Loucy (cell line): ENCODE results near the gene RAB44.
"Not testable (repeated sequence)": the region's sequence is repeated elsewhere in the genome, so short reads cannot be mapped to it uniquely, and the experiment has no call there.

ENCODE experiments used
- H2AFZ ChIP-seq: fragments of 200-600 bp; sonication (generic); 2 replicates; pipeline ENCODE4 v1.6.0; 2016; ENCODE audit warnings: antibody characterized with exemption, mild to moderate bottlenecking, low read length, moderate library complexity
- H3F3A ChIP-seq: fragments of 200-600 bp; 2 replicates; pipeline ENCODE4 v1.6.0; 2016; ENCODE audit warnings: antibody characterized with exemption, low read depth, mild to moderate bottlenecking
- H3K27me3 ChIP-seq: fragments of 200-600 bp; sonication (generic); 2 replicates; pipeline ENCODE4 v1.6.1; 2014; ENCODE audit warnings: low read length, mild to moderate bottlenecking; ENCODE audit not compliant: insufficient read depth, poor library complexity, severe bottlenecking
- H3K36me3 ChIP-seq: fragments of 200-600 bp; sonication (generic); 2 replicates; pipeline ENCODE4 v1.6.1; 2016; ENCODE audit warnings: low read length; ENCODE audit not compliant: insufficient read depth
- H3K4me1 ChIP-seq: fragments of 200-600 bp; sonication (generic); 2 replicates; pipeline ENCODE4 v1.5.1; 2014; ENCODE audit warnings: low read length, mild to moderate bottlenecking; ENCODE audit not compliant: insufficient read depth, poor library complexity, severe bottlenecking
- H3K4me2 ChIP-seq: fragments of 200-600 bp; sonication (generic); 2 replicates; pipeline ENCODE4 v1.6.0; 2014; ENCODE audit warnings: antibody characterized with exemption, low read length, low read depth, mild to moderate bottlenecking; ENCODE audit not compliant: poor library complexity, severe bottlenecking
- H3K4me3 ChIP-seq: fragments of 200-600 bp; sonication (generic); 2 replicates; pipeline ENCODE4 v1.5.1; 2014; ENCODE audit warnings: low read length, mild to moderate bottlenecking, mixed read lengths; ENCODE audit not compliant: poor library complexity, severe bottlenecking
- H3K79me2 ChIP-seq: fragments of 200-600 bp; sonication (generic); 2 replicates; pipeline ENCODE4 v1.6.1; 2014; ENCODE audit warnings: low read length; ENCODE audit not compliant: insufficient read depth
- H3K9ac ChIP-seq: fragments of 200-600 bp; sonication (generic); 2 replicates; pipeline ENCODE4 v1.6.0; 2014; ENCODE audit warnings: mild to moderate bottlenecking, low read depth, low read length, moderate library complexity; ENCODE audit not compliant: poor library complexity, severe bottlenecking
- H3K9me2 ChIP-seq: fragments of 200-600 bp; sonication (generic); replicated peaks from 2 replicates; pipeline ENCODE4 v1.6.1; 2016; ENCODE audit warnings: low read depth, low read length, mixed read lengths
- H3K9me3 ChIP-seq: fragments of 200-600 bp; sonication (generic); 2 replicates; pipeline ENCODE4 v1.6.1; 2014; ENCODE audit warnings: mild to moderate bottlenecking, antibody characterized with exemption, low read length, low read depth; ENCODE audit not compliant: insufficient read depth
- H4K20me1 ChIP-seq: fragments of 200-600 bp; sonication (generic); 2 replicates; pipeline ENCODE4 v1.6.0; 2014; ENCODE audit warnings: antibody characterized with exemption, low read length, mild to moderate bottlenecking; ENCODE audit not compliant: insufficient read depth, poor library complexity, severe bottlenecking
- CTCF ChIP-seq: fragments of 200-600 bp; sonication (generic); conservative IDR thresholded peaks from 2 replicates; pipeline ENCODE4 v1.5.1; 2014; ENCODE audit warnings: mild to moderate bottlenecking, antibody characterized with exemption, low read length
- EZH2phosphoT487 ChIP-seq: fragments of 200-600 bp; IDR thresholded peaks from 2 replicates; pipeline ENCODE4 v1.6.1; 2018; ENCODE audit warnings: antibody characterized with exemption, mild to moderate bottlenecking, moderate library complexity, borderline replicate concordance

Gene RAB44

GRCh38 chr6:36650848-36651478 lies 46.7 kb upstream of the RAB44 start:
- Histone ChIP-seq H2AFZ (no peak overlapping the region), H3K4me1 (peaks cover 13% of the 10 kb centered on the region), H4K20me1 (no peaks in the 10 kb centered on the region), H3K9ac (no peak overlapping the region), H3K4me3 (no peak overlapping the region), H3K79me2 (no peaks in the 10 kb centered on the region), H3K36me3 (no peaks in the 10 kb centered on the region), H3K4me2 (no peak overlapping the region), H3F3A (no peaks in the 10 kb centered on the region), H3K27me3 (no peaks in the 10 kb centered on the region), H3K9me3 (no peaks in the 10 kb centered on the region), H3K9me2 (no peaks in the 10 kb centered on the region)
- TF ChIP-seq EZH2phosphoT487 (no peak), CTCF (no peak)

GRCh38 chr6:36651659-36652379 lies 45.8 kb upstream of the RAB44 start:
- Histone ChIP-seq H3K4me3 (no peak overlapping the region), H3K9me2 (no peaks in the 10 kb centered on the region), H3K9ac (no peak overlapping the region), H3K4me2 (no peak overlapping the region), H3K9me3 (no peaks in the 10 kb centered on the region), H4K20me1 (no peaks in the 10 kb centered on the region), H2AFZ (no peak overlapping the region), H3F3A (no peaks in the 10 kb centered on the region), H3K4me1 (peaks cover 13% of the 10 kb centered on the region), H3K27me3 (no peaks in the 10 kb centered on the region), H3K36me3 (no peaks in the 10 kb centered on the region), H3K79me2 (no peaks in the 10 kb centered on the region)
- TF ChIP-seq CTCF (no peak), EZH2phosphoT487 (no peak)

DNA sequence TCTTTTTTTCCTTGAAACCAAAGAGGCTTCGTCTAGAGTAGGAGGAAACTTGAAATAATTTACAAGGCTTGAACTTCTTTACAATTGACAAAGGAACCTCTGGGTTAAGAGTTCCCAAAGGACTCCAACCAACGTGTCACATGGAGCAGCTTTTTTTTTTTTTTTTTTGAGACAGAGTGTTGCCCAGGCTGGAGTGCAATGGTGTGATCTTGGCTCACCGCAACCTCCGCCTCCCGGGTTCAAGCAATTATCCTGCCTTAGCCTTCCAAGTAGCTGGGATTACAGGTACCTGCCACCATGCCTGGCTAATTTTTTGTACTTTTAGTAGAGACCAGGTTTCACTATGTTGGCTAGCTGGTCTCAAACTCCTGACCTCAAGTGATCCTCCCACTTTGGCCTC lies 43.2 kb upstream of the RAB44 start:
- not testable (repeated sequence) for H2AFZ ChIP-seq, H3K4me1 ChIP-seq, H3K9me3 ChIP-seq, H3K9me2 ChIP-seq, H3K36me3 ChIP-seq, H3K4me3 ChIP-seq, H3F3A ChIP-seq, H3K79me2 ChIP-seq, H3K9ac ChIP-seq, H4K20me1 ChIP-seq, H3K4me2 ChIP-seq, H3K27me3 ChIP-seq
